ENCODE measurements around the gene EEPD1.

The EEPD1 gene

GRCh38 chr7:36304099-36304425, 151.0 kb downstream of the EEPD1 start:
- CTCF ChIA-PET: interaction anchor here (1.2 to 5.6 kb wide), 2 partner anchors 16 to 319 kb away, joined by 6 to 50 read pairs; no protein-coding TSS in a partner anchor
- POLR2A ChIA-PET: no interaction called here
- H3K36me3 ChIP-seq (ENCODE audit: control insufficient read depth in 2 of 2, insufficient read depth in 1 of 2, low read length in 2 of 2): no peaks in the 10 kb centered on the region

DNA sequence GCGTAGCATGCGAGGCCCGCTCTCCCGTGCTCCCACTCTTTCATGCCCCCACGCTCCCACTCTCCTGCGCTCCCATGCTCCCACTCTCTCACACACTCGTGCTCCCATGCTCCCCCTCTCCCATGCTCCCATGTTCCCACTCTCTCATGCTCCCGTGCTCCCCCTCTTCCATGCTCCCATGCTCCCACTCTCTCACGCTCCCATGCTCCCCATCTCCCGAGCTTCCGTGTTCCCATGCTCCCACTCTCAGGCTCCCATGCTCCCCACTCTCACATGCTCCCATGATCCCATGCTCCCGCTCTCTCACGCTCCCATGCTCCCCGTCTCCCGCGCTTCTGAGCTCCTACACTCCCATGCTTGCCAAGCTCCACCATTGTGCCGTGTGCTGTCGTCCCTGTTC, 152.2 kb downstream of the EEPD1 start:
- H3K9me3 ChIP-seq (ENCODE audit: control insufficient read depth, insufficient read depth, low read depth, low read length): no peaks in the 10 kb centered on the region
- no peaks in the 10 kb centered on the region for H3K36me3 ChIP-seq (ENCODE audit: control insufficient read depth in 2 of 2, insufficient read depth in 1 of 2, low read length in 2 of 2)
- POLR2A ChIA-PET: no interaction called here
- no peak overlapping the region for H3K4me3 ChIP-seq (ENCODE audit: low read depth, low read length)
- peaks cover 18% of the 10 kb centered on the region for H3K4me1 ChIP-seq (ENCODE audit: control insufficient read depth, insufficient read depth, low read length)
- no peak for TF ChIP-seq ZNF214 (tag by site-specific recombination; IDR thresholded peaks at IDR 0.05; ENCODE audit: borderline replicate concordance)
- TF ChIP-seq ZFHX2 (tag by site-specific recombination; conservative IDR thresholded peaks at IDR 0.05): peak; percentile 38; the same call in 1 of the 2 replicates
- CTCF ChIA-PET: interaction anchor here (0.6 to 5.6 kb wide), 5 partner anchors 14 to 329 kb away, joined by 3 to 50 read pairs (median 6); no protein-coding TSS in a partner anchor
- no peak overlapping the region for H3K27ac ChIP-seq (ENCODE audit: extremely low read depth, low read depth, low read length)

More at GRCh38 chr7:36304099-36304425, 151.0 kb downstream of the EEPD1 start:
- no peak for TF ChIP-seq ZNF23 (tag by site-specific recombination; IDR thresholded peaks at IDR 0.05; ENCODE audit: borderline replicate concordance)
- no peak for TF ChIP-seq ZBTB20 (tag by site-specific recombination; IDR thresholded peaks at IDR 0.05)
- TF ChIP-seq ZNF548 (tag by site-specific recombination; IDR thresholded peaks at IDR 0.05): no peak
- TF ChIP-seq GFI1B (tag by site-specific recombination; IDR thresholded peaks at IDR 0.05): no peak
- TF ChIP-seq, protein P1, sequence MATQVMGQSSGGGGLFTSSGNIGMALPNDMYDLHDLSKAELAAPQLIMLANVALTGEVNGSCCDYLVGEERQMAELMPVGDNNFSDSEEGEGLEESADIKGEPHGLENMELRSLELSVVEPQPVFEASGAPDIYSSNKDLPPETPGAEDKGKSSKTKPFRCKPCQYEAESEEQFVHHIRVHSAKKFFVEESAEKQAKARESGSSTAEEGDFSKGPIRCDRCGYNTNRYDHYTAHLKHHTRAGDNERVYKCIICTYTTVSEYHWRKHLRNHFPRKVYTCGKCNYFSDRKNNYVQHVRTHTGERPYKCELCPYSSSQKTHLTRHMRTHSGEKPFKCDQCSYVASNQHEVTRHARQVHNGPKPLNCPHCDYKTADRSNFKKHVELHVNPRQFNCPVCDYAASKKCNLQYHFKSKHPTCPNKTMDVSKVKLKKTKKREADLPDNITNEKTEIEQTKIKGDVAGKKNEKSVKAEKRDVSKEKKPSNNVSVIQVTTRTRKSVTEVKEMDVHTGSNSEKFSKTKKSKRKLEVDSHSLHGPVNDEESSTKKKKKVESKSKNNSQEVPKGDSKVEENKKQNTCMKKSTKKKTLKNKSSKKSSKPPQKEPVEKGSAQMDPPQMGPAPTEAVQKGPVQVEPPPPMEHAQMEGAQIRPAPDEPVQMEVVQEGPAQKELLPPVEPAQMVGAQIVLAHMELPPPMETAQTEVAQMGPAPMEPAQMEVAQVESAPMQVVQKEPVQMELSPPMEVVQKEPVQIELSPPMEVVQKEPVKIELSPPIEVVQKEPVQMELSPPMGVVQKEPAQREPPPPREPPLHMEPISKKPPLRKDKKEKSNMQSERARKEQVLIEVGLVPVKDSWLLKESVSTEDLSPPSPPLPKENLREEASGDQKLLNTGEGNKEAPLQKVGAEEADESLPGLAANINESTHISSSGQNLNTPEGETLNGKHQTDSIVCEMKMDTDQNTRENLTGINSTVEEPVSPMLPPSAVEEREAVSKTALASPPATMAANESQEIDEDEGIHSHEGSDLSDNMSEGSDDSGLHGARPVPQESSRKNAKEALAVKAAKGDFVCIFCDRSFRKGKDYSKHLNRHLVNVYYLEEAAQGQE (tag by site-specific recombination; IDR thresholded peaks at IDR 0.05): no peak
- no peak for TF ChIP-seq ZNF211 (tag by site-specific recombination; IDR thresholded peaks at IDR 0.05; ENCODE audit: low read depth)
- TF ChIP-seq ZNF16 (tag by site-specific recombination; IDR thresholded peaks at IDR 0.05; ENCODE audit: low read depth): no peak
- TF ChIP-seq ZBTB7A (tag by site-specific recombination; IDR thresholded peaks at IDR 0.05; ENCODE audit: low read depth): no peak
- Histone ChIP-seq H3K4me1 (ENCODE audit: control insufficient read depth, insufficient read depth, low read length) (peaks cover 18% of the 10 kb centered on the region), H3K4me3 (ENCODE audit: low read depth, low read length) (no peak overlapping the region), H3K27ac (ENCODE audit: extremely low read depth, low read depth, low read length) (peak overlapping the region; percentile 18; the same call in 1 of the 2 replicates), H3K9me3 (ENCODE audit: control insufficient read depth, insufficient read depth, low read depth, low read length) (no peaks in the 10 kb centered on the region)

DNA sequence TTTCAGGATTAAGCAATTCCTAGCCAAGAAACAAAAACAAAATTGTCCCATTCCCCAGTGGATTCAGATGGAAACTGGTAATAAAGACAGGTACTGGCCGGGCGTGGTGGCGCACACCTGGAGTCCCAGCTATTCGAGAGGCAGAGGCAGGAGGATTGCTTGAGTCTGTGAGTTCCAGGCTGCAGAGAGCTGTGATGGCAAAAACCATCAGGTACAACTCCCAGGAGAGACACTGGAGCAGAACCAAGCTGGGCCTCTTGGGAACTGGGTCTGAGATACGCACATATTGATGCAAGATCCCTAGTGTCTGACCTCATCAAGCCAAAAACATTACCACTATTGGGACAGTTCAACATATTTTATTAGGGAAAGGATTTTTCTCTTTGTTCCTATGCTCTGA, 152.6 kb downstream of the EEPD1 start:
- no peak overlapping the region for H3K27ac ChIP-seq (ENCODE audit: extremely low read depth, low read depth, low read length)
- peaks cover 18% of the 10 kb centered on the region for H3K4me1 ChIP-seq (ENCODE audit: control insufficient read depth, insufficient read depth, low read length)
- ChIA-PET POLR2A (no interaction called here), CTCF (interaction anchor here (0.5 to 1.7 kb wide), 7 partner anchors 13 to 775 kb away, joined by 3 to 9 read pairs (median 3); no protein-coding TSS in a partner anchor)
- H3K9me3 ChIP-seq (ENCODE audit: control insufficient read depth, insufficient read depth, low read depth, low read length): no peaks in the 10 kb centered on the region
- no peak overlapping the region for H3K4me3 ChIP-seq (ENCODE audit: low read depth, low read length)
- TF ChIP-seq ZNF138 (tag by site-specific recombination; IDR thresholded peaks at IDR 0.05; ENCODE audit: borderline replicate concordance): no peak
- no peak for TF ChIP-seq ZNF658 (tag by site-specific recombination; IDR thresholded peaks at IDR 0.05)
- TF ChIP-seq TRIM28 (IDR thresholded peaks at IDR 0.05; ENCODE audit: borderline replicate concordance, low read length): no peak
- TF ChIP-seq ZNF157 (tag by site-specific recombination; IDR thresholded peaks at IDR 0.05): no peak
- no peaks in the 10 kb centered on the region for H3K36me3 ChIP-seq (ENCODE audit: control insufficient read depth in 2 of 2, insufficient read depth in 1 of 2, low read length in 2 of 2)

DNA sequence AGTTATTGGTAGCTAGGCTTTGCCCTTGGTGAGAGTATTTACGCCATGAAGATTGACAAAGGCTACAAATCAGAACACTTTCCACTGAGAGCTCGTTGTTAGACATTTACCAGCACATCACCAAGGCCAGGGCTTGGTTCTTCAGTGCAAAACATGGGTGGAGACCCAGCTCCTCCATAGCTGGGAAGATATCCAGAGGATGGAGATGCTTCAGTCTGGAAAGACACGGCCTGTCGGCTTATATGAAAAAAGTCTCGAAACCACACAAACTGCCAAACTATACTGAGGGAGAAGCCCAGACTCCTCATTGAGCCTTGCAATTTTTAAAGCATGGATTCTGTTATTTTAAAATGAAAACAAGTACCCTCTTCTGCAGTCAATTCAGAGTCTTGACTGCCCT, 153.2 kb downstream of the EEPD1 start:
- ChIA-PET POLR2A (no interaction called here), CTCF (interaction anchor here (0.5 to 1.7 kb wide), 6 partner anchors 13 to 776 kb away, joined by 3 to 9 read pairs (median 3); no protein-coding TSS in a partner anchor)
- no peaks in the 10 kb centered on the region for H3K36me3 ChIP-seq (ENCODE audit: control insufficient read depth in 2 of 2, insufficient read depth in 1 of 2, low read length in 2 of 2)
- peaks cover 18% of the 10 kb centered on the region for H3K4me1 ChIP-seq (ENCODE audit: control insufficient read depth, insufficient read depth, low read length)
- no peak overlapping the region for H3K27ac ChIP-seq (ENCODE audit: extremely low read depth, low read depth, low read length)
- no peaks in the 10 kb centered on the region for H3K9me3 ChIP-seq (ENCODE audit: control insufficient read depth, insufficient read depth, low read depth, low read length)
- no peak overlapping the region for H3K4me3 ChIP-seq (ENCODE audit: low read depth, low read length)
- TF ChIP-seq ZNF777 (tag by site-specific recombination; IDR thresholded peaks at IDR 0.05; ENCODE audit: borderline replicate concordance) (no peak), ZNF837 (tag by site-specific recombination; IDR thresholded peaks at IDR 0.05) (no peak), ZNF311 (tag by site-specific recombination; IDR thresholded peaks at IDR 0.05; ENCODE audit: borderline replicate concordance) (no peak), ZNF449 (tag by site-specific recombination; IDR thresholded peaks at IDR 0.05) (no peak), ZNF670 (tag by site-specific recombination; IDR thresholded peaks at IDR 0.05; ENCODE audit: low read depth) (no peak), ZNF843 (tag by site-specific recombination; IDR thresholded peaks at IDR 0.05) (no peak), ZNF48 (tag by site-specific recombination; IDR thresholded peaks at IDR 0.05) (no peak), ZNF341 (tag by site-specific recombination; IDR thresholded peaks at IDR 0.05; ENCODE audit: low read depth) (no peak)
